ENCODE results near the gene CACNA2D3.

Gene CACNA2D3

DNA sequence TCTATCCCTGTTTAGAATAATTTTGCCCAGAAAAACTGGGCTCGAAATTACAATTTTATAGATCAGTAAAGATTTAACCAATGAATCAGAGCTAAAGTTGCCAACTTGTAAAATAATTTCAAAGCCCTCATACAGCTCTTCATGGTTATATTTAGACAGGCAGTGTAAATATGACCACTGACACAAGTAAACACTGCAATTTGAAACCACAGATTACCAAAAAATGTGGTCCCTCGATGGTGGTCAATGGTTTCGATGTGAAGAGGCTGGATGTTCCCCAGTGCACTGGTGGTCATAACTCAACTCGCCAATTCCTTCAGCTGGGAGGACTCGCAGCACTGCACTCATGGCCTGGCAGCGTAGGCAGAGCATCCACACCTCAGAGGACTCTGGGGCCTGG is 776.9 kb downstream of the CACNA2D3 start:
- no peaks in the 10 kb centered on the region for H3K79me2 ChIP-seq (ENCODE audit: insufficient read depth, low read length)
- no peak overlapping the region for H3K4me3 ChIP-seq (ENCODE audit: insufficient read depth, low read length, poor library complexity, severe bottlenecking)
- TF ChIP-seq EZH2phosphoT487 (conservative IDR thresholded peaks at IDR 0.05; ENCODE audit: low read length) (no peak), CTCF (IDR thresholded peaks at IDR 0.05; ENCODE audit: insufficient read depth, low read length, poor library complexity, severe bottlenecking) (no peak)
- no peaks in the 10 kb centered on the region for H3K36me3 ChIP-seq (ENCODE audit: low read length)
- H3K9me3 ChIP-seq (ENCODE audit: insufficient read depth, low read length) = no peaks in the 10 kb centered on the region
- H2AFZ ChIP-seq (ENCODE audit: low read depth, low read length, severe bottlenecking) = no peak overlapping the region
- H3K9me2 ChIP-seq (replicated peaks; ENCODE audit: insufficient read depth, low read length) = no peaks in the 10 kb centered on the region
- H3K27me3 ChIP-seq (ENCODE audit: low read length) = no peaks in the 10 kb centered on the region
- no peak overlapping the region for H3K4me2 ChIP-seq (ENCODE audit: low read depth, low read length, poor library complexity, severe bottlenecking)
- H4K20me1 ChIP-seq (ENCODE audit: low read depth, low read length) = no peaks in the 10 kb centered on the region
- H3F3A ChIP-seq (ENCODE audit: insufficient read depth) = no peaks in the 10 kb centered on the region
- H3K27ac ChIP-seq (ENCODE audit: low read depth, low read length) = no peak overlapping the region
- no peak overlapping the region for H3K9ac ChIP-seq (ENCODE audit: low read length)

DNA sequence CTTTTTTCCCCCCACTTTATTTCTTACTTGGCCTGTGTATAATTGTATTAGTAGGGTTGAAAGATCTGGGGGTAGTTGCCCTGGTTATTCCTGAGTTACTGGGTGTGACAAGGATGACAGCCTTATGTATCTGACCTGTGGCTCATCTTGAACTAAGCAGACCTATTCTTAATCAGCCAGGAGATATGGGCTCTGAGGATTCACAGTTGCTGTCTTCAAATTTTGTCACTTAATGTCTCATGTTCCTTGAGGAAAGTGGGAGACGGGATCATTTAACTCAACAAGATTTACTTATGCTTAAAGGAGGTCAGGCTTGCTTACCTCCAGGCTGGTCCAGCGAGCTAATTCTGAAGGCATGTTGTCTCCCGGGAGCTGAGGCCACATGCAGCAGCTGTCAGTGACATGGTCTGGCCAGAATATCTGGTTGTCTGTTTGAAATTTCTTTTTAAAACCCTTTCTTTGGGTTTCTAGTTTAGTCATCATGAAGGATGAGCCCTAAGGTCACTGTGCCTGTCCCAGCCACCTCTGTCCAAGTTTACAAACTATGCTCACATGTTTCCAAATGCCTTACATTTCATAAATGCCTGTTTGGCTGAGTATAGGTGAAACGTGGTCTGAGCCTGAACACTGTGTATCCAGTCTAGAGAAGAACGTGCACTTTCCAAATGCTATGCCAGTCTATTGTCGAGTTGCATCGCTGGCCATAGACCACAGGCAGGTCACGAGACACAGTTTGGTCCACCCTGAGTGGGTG is 778.7 kb downstream of the CACNA2D3 start:
- no peaks in the 10 kb centered on the region for H3K79me2 ChIP-seq (ENCODE audit: insufficient read depth, low read length)
- no peak overlapping the region for H3K4me2 ChIP-seq (ENCODE audit: low read depth, low read length, poor library complexity, severe bottlenecking)
- H3K36me3 ChIP-seq (ENCODE audit: low read length) = no peaks in the 10 kb centered on the region
- no peaks in the 10 kb centered on the region for H4K20me1 ChIP-seq (ENCODE audit: low read depth, low read length)
- TF ChIP-seq CTCF (IDR thresholded peaks at IDR 0.05; ENCODE audit: insufficient read depth, low read length, poor library complexity, severe bottlenecking) = no peak
- no peak for TF ChIP-seq EZH2phosphoT487 (conservative IDR thresholded peaks at IDR 0.05; ENCODE audit: low read length)
- H3K27ac ChIP-seq (ENCODE audit: low read depth, low read length) = no peak overlapping the region
- H3K4me3 ChIP-seq (ENCODE audit: insufficient read depth, low read length, poor library complexity, severe bottlenecking) = no peak overlapping the region
- no peaks in the 10 kb centered on the region for H3F3A ChIP-seq (ENCODE audit: insufficient read depth)
- H3K27me3 ChIP-seq (ENCODE audit: low read length) = no peaks in the 10 kb centered on the region
- no peak overlapping the region for H2AFZ ChIP-seq (ENCODE audit: low read depth, low read length, severe bottlenecking)
- H3K9ac ChIP-seq (ENCODE audit: low read length) = no peak overlapping the region
- no peaks in the 10 kb centered on the region for H3K9me2 ChIP-seq (replicated peaks; ENCODE audit: insufficient read depth, low read length)
- no peaks in the 10 kb centered on the region for H3K9me3 ChIP-seq (ENCODE audit: insufficient read depth, low read length)

GRCh38 chr3:54901906-54902685 is 779.7 kb downstream of the CACNA2D3 start:
- no peaks in the 10 kb centered on the region for H3K79me2 ChIP-seq (ENCODE audit: insufficient read depth, low read length)
- H3F3A ChIP-seq (ENCODE audit: insufficient read depth) = no peaks in the 10 kb centered on the region
- H3K27ac ChIP-seq (ENCODE audit: low read depth, low read length) = no peak overlapping the region
- no peak overlapping the region for H3K4me3 ChIP-seq (ENCODE audit: insufficient read depth, low read length, poor library complexity, severe bottlenecking)
- H3K9ac ChIP-seq (ENCODE audit: low read length) = no peak overlapping the region
- no peaks in the 10 kb centered on the region for H3K9me3 ChIP-seq (ENCODE audit: insufficient read depth, low read length)
- H3K9me2 ChIP-seq (replicated peaks; ENCODE audit: insufficient read depth, low read length) = no peaks in the 10 kb centered on the region
- no peaks in the 10 kb centered on the region for H3K27me3 ChIP-seq (ENCODE audit: low read length)
- no peaks in the 10 kb centered on the region for H3K36me3 ChIP-seq (ENCODE audit: low read length)
- TF ChIP-seq EZH2phosphoT487 (conservative IDR thresholded peaks at IDR 0.05; ENCODE audit: low read length) (no peak), CTCF (IDR thresholded peaks at IDR 0.05; ENCODE audit: insufficient read depth, low read length, poor library complexity, severe bottlenecking) (no peak)
- no peak overlapping the region for H3K4me2 ChIP-seq (ENCODE audit: low read depth, low read length, poor library complexity, severe bottlenecking)
- H2AFZ ChIP-seq (ENCODE audit: low read depth, low read length, severe bottlenecking) = no peak overlapping the region
- H4K20me1 ChIP-seq (ENCODE audit: low read depth, low read length) = no peaks in the 10 kb centered on the region

Measured in SU-DHL-6 (cell line).